ENCODE data around the gene GIMAP5. TPM values are rescaled to one million over a fixed set of nuclear protein-coding genes. Genes with fewer than 3 reads are reported as not detected.

The GIMAP5 gene
- total RNA-seq, 1 experiment from 2014 or later, result not detected

DNA sequence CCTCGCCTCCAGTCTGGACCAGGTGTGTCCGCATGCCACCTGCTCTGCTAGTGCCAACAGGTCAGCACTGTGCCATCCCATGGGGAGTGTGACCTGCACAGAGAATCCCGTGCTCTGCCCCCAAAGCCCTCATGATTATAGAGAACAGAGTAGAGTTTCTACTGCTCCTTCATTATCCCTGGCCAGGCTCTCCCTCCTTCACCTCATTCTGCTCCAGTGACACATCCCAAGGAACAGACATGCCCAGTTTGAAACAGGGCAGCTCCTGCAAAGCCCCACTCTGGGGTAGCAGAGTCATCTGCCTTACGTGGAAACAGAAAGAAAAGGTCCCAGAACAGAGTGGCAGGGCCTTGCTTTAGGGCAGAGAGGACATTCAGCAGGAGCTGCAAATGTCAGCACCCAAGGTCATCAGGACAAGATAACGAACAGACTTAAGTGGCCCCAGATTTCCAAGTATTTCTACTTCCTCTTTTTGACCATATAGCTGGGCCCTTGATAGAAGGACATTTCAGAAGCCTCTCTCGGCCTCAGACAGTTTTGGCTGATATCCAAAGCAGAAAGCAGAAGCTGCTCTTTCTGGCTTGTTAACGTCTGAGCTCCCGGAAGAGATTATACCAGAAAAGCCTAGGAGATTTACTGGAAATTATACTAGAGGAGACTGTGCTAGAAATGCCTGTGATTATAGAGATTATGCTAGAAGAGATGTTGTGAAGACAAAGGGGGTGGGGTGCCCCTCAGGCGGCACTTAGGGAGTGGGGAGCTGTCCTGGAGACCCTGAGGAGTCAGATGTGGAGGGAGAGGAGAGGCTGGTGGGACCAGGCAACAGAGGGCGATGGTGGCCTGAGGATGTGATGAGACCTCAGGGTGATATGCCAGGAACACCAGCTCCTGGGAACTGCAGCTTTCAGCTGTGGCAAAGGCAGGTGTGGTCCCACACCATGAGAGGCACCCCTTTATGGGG lies 50.4 kb downstream of the GIMAP5 start:
- Histone ChIP-seq H4K20me1 (ENCODE audit: control insufficient read depth, insufficient read depth, insufficient read length) (no peaks in the 10 kb centered on the region), H2BK120ac (ENCODE audit: low read depth, low read length, poor library complexity, severe bottlenecking) (no peak overlapping the region), H2BK20ac (ENCODE audit: low read depth, low read length, poor library complexity, severe bottlenecking) (no peak overlapping the region), H3K27me3 (ENCODE audit: insufficient read depth, low read length) (no peaks in the 10 kb centered on the region), H4K91ac (ENCODE audit: insufficient read length, low read depth, low read length) (no peak overlapping the region), H3K9me3 (ENCODE audit: control insufficient read depth, low read depth, low read length) (no peaks in the 10 kb centered on the region), H3K27ac (ENCODE audit: insufficient read length, low read depth, low read length) (no peak overlapping the region), H3K14ac (ENCODE audit: insufficient read depth, low read length) (no peak overlapping the region), H4K5ac (ENCODE audit: insufficient read length, low read depth, low read length) (no peak overlapping the region), H4K8ac (replicated peaks; ENCODE audit: insufficient read length, low read depth, low read length) (no peak overlapping the region), H3K4ac (ENCODE audit: low read depth, low read length) (no peak overlapping the region), H2BK5ac (ENCODE audit: insufficient read length, low read length) (no peak overlapping the region), H3K9ac (ENCODE audit: extremely low read depth, insufficient read length, low read length) (no peak overlapping the region), H3K79me2 (ENCODE audit: insufficient read depth, low read length) (no peaks in the 10 kb centered on the region), H3K56ac (ENCODE audit: insufficient read length, low read depth, low read length) (no peak overlapping the region), H2AFZ (ENCODE audit: low read length) (no peak overlapping the region), H3K23me2 (ENCODE audit: insufficient read length, low read depth, low read length, poor library complexity, severe bottlenecking) (no peaks in the 10 kb centered on the region), H2BK12ac (ENCODE audit: insufficient read length, low read depth, low read length) (no peak overlapping the region), H3K23ac (ENCODE audit: insufficient read length, low read depth, low read length) (no peak overlapping the region), H3K4me1 (ENCODE audit: insufficient read depth, low read length) (no peaks in the 10 kb centered on the region), H2BK15ac (ENCODE audit: low read depth, low read length) (no peak overlapping the region), H3K79me1 (ENCODE audit: insufficient read depth, low read depth, low read length, poor library complexity, severe bottlenecking) (no peaks in the 10 kb centered on the region), H3K4me2 (ENCODE audit: insufficient read depth, insufficient read length, low read length) (no peak overlapping the region), H3T11ph (ENCODE audit: low read length) (no peak overlapping the region), H2AK5ac (ENCODE audit: insufficient read length, low read length) (no peak overlapping the region), H3K18ac (ENCODE audit: insufficient read length, low read depth, low read length) (no peak overlapping the region)
- Mint-ChIP-seq H3K36me3 (ENCODE audit: insufficient read depth in 1 of 3, low read depth in 3 of 3) (no peaks in the 10 kb centered on the region), H3K4me1 (no peaks in the 10 kb centered on the region), H3K9me3 (no peaks in the 10 kb centered on the region), H3K27me3 (ENCODE audit: low read depth) (peaks cover 52% of the 10 kb centered on the region), H3K27ac (peak overlapping the region in 1 of 3 experiments; percentile 44; a peak in 1 of 7 replicates), H3K4me3 (no peak overlapping the region; a peak in 1 of 5 replicates)
- no CpG with 5 or more reads among the region's 10 CpGs for WGBS (ENCODE audit: extremely low coverage, insufficient read length, low lambda C conversion rate)
- TF ChIP-seq, protein P1, sequence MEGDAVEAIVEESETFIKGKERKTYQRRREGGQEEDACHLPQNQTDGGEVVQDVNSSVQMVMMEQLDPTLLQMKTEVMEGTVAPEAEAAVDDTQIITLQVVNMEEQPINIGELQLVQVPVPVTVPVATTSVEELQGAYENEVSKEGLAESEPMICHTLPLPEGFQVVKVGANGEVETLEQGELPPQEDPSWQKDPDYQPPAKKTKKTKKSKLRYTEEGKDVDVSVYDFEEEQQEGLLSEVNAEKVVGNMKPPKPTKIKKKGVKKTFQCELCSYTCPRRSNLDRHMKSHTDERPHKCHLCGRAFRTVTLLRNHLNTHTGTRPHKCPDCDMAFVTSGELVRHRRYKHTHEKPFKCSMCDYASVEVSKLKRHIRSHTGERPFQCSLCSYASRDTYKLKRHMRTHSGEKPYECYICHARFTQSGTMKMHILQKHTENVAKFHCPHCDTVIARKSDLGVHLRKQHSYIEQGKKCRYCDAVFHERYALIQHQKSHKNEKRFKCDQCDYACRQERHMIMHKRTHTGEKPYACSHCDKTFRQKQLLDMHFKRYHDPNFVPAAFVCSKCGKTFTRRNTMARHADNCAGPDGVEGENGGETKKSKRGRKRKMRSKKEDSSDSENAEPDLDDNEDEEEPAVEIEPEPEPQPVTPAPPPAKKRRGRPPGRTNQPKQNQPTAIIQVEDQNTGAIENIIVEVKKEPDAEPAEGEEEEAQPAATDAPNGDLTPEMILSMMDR (conservative IDR thresholded peaks at IDR 0.05), result peak; percentile 29; the same call in 2 of the 3 replicates
- DNase-seq, result no peak
